ENCODE measurements around the gene GSTA4. TPM values are rescaled to one million over a fixed set of nuclear protein-coding genes. Genes with fewer than 3 reads are reported as not detected.

The GSTA4 gene
- total and polyA plus RNA-seq, 2 of the 13 experiments (the other 11 are each of a cell fraction or from before 2014, with no cell fraction given): 34.1 to 53.6 TPM

DNA sequence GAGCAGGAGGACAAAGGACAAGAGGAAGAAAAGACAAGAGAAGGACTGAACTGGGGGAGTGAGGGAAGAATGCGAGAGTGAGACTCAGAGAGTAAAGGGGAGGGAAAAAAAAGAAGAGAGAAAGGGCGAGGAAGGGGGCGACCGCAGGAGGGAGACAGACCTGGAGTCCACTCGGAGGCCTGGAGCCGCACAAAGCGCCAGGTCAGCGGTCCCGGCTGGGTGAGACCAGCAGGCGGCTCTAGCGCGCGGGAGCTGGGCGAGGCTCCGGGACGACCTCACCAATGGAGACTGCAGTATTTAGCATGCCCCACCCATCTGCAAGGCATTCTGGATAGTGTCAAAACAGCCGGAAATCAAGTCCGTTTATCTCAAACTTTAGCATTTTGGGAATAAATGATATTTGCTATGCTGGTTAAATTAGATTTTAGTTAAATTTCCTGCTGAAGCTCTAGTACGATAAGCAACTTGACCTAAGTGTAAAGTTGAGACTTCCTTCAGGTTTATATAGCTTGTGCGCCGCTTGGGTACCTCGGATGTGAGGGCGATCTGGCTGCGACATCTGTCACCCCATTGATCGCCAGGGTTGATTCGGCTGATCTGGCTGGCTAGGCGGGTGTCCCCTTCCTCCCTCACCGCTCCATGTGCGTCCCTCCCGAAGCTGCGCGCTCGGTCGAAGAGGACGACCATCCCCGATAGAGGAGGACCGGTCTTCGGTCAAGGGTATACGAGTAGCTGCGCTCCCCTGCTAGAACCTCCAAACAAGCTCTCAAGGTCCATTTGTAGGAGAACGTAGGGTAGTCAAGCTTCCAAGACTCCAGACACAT is at the start of gene GSTA4 (continued):
- TF ChIP-seq, protein P1, sequence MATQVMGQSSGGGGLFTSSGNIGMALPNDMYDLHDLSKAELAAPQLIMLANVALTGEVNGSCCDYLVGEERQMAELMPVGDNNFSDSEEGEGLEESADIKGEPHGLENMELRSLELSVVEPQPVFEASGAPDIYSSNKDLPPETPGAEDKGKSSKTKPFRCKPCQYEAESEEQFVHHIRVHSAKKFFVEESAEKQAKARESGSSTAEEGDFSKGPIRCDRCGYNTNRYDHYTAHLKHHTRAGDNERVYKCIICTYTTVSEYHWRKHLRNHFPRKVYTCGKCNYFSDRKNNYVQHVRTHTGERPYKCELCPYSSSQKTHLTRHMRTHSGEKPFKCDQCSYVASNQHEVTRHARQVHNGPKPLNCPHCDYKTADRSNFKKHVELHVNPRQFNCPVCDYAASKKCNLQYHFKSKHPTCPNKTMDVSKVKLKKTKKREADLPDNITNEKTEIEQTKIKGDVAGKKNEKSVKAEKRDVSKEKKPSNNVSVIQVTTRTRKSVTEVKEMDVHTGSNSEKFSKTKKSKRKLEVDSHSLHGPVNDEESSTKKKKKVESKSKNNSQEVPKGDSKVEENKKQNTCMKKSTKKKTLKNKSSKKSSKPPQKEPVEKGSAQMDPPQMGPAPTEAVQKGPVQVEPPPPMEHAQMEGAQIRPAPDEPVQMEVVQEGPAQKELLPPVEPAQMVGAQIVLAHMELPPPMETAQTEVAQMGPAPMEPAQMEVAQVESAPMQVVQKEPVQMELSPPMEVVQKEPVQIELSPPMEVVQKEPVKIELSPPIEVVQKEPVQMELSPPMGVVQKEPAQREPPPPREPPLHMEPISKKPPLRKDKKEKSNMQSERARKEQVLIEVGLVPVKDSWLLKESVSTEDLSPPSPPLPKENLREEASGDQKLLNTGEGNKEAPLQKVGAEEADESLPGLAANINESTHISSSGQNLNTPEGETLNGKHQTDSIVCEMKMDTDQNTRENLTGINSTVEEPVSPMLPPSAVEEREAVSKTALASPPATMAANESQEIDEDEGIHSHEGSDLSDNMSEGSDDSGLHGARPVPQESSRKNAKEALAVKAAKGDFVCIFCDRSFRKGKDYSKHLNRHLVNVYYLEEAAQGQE (IDR thresholded peaks at IDR 0.05; ENCODE audit: borderline replicate concordance in 1 of 2, low read depth in 1 of 2, low read length in 2 of 2): peak in 1 of 2 experiments; percentile 58; a peak in 2 of 4 replicates
- peak; percentile 99 for TF ChIP-seq ZNF24 (IDR thresholded peaks at IDR 0.05)
- peak; percentile 60 for TF ChIP-seq NR2F6 (IDR thresholded peaks at IDR 0.05)
- TF ChIP-seq NR2F6 (CRISPR knock-in tag; IDR thresholded peaks at IDR 0.05): peak; percentile 31; the same call in 1 of the 2 replicates
- TF ChIP-seq, protein P2, sequence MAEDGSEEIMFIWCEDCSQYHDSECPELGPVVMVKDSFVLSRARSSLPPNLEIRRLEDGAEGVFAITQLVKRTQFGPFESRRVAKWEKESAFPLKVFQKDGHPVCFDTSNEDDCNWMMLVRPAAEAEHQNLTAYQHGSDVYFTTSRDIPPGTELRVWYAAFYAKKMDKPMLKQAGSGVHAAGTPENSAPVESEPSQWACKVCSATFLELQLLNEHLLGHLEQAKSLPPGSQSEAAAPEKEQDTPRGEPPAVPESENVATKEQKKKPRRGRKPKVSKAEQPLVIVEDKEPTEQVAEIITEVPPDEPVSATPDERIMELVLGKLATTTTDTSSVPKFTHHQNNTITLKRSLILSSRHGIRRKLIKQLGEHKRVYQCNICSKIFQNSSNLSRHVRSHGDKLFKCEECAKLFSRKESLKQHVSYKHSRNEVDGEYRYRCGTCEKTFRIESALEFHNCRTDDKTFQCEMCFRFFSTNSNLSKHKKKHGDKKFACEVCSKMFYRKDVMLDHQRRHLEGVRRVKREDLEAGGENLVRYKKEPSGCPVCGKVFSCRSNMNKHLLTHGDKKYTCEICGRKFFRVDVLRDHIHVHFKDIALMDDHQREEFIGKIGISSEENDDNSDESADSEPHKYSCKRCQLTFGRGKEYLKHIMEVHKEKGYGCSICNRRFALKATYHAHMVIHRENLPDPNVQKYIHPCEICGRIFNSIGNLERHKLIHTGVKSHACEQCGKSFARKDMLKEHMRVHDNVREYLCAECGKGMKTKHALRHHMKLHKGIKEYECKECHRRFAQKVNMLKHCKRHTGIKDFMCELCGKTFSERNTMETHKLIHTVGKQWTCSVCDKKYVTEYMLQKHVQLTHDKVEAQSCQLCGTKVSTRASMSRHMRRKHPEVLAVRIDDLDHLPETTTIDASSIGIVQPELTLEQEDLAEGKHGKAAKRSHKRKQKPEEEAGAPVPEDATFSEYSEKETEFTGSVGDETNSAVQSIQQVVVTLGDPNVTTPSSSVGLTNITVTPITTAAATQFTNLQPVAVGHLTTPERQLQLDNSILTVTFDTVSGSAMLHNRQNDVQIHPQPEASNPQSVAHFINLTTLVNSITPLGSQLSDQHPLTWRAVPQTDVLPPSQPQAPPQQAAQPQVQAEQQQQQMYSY (CRISPR knock-in tag; IDR thresholded peaks at IDR 0.05): peak; percentile 8; the same call in 1 of the 2 replicates
- peak; percentile 83; the same call in 1 of the 2 replicates for TF ChIP-seq ZNF430 (CRISPR knock-in tag; IDR thresholded peaks at IDR 0.05)
- TF ChIP-seq HDAC1 (CRISPR knock-in tag; IDR thresholded peaks at IDR 0.05): 0 out of 2 replicates have a peak, but pooled peaks have one; percentile 29
- TF ChIP-seq PAX8 (CRISPR knock-in tag; IDR thresholded peaks at IDR 0.05; ENCODE audit: borderline replicate concordance): 0 out of 2 replicates have a peak, but pooled peaks have one; percentile 8
- TF ChIP-seq ZNF781 (CRISPR knock-in tag; IDR thresholded peaks at IDR 0.05; ENCODE audit: borderline replicate concordance, not compliant biosample characterization): peak; percentile 57
- TF ChIP-seq MED1 (CRISPR knock-in tag; IDR thresholded peaks at IDR 0.05): peak; percentile 87
- TF ChIP-seq, protein P3, sequence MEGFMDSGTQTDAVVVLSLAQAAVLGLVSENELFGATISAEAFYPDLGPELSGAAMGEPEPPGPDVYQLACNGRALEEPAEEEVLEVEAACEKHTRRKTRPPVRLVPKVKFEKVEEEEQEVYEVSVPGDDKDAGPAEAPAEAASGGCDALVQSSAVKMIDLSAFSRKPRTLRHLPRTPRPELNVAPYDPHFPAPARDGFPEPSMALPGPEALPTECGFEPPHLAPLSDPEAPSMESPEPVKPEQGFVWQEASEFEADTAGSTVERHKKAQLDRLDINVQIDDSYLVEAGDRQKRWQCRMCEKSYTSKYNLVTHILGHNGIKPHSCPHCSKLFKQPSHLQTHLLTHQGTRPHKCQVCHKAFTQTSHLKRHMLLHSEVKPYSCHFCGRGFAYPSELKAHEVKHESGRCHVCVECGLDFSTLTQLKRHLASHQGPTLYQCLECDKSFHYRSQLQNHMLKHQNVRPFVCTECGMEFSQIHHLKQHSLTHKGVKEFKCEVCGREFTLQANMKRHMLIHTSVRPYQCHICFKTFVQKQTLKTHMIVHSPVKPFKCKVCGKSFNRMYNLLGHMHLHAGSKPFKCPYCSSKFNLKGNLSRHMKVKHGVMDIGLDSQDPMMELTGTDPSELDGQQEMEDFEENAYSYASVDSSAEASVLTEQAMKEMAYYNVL (CRISPR knock-in tag; IDR thresholded peaks at IDR 0.05; ENCODE audit: borderline replicate concordance): peak; percentile 100
- peak; percentile 49; the same call in 1 of the 2 replicates for TF ChIP-seq TBX2 (CRISPR knock-in tag; IDR thresholded peaks at IDR 0.05; ENCODE audit: borderline replicate concordance)
- peak; percentile 80 for TF ChIP-seq ZNF644 (CRISPR knock-in tag; IDR thresholded peaks at IDR 0.05; ENCODE audit: low read depth)
- TF ChIP-seq, protein P4, sequence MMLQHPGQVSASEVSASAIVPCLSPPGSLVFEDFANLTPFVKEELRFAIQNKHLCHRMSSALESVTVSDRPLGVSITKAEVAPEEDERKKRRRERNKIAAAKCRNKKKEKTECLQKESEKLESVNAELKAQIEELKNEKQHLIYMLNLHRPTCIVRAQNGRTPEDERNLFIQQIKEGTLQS (CRISPR knock-in tag; IDR thresholded peaks at IDR 0.05): peak; percentile 19; the same call in 1 of the 2 replicates
- peak; percentile 62; the same call in 1 of the 2 replicates for TF ChIP-seq ZNF138 (CRISPR knock-in tag; IDR thresholded peaks at IDR 0.05; ENCODE audit: low read depth)
- TF ChIP-seq ZNF746 (CRISPR knock-in tag; IDR thresholded peaks at IDR 0.05): peak; percentile 54; the same call in 1 of the 2 replicates
- peak; percentile 81; the same call in 1 of the 2 replicates for TF ChIP-seq ZNF232 (CRISPR knock-in tag; IDR thresholded peaks at IDR 0.05; ENCODE audit: borderline replicate concordance)
- TF ChIP-seq SSRP1 (CRISPR knock-in tag; IDR thresholded peaks at IDR 0.05): peak; percentile 81
- peak; percentile 47 for TF ChIP-seq ZSCAN31 (CRISPR knock-in tag; IDR thresholded peaks at IDR 0.05; ENCODE audit: low read depth)
- peak; percentile 90 for TF ChIP-seq GATAD2A (CRISPR knock-in tag; IDR thresholded peaks at IDR 0.05)
